Ectodermal cell (in vitro differentiated cells): ENCODE measurements around the gene ERCC5. TPM values are rescaled to one million over a fixed set of nuclear protein-coding genes. Genes with fewer than 3 reads are reported as not detected.

Experiments used
- H3K27ac ChIP-seq: 2 replicates; pipeline ENCODE4 v1.7.0; 2013; ENCODE audit warnings: mild to moderate bottlenecking, low read depth, low read length; ENCODE audit not compliant: insufficient read depth, poor library complexity, severe bottlenecking
- H3K27me3 ChIP-seq: 2 replicates; pipeline ENCODE4 v1.7.0; 2013; ENCODE audit warnings: mild to moderate bottlenecking, low read length; ENCODE audit not compliant: insufficient read depth, control insufficient read depth, poor library complexity, severe bottlenecking
- H3K36me3 ChIP-seq: one replicate; pipeline ENCODE4 v1.7.0; 2013; ENCODE audit warnings: low read length; ENCODE audit not compliant: control insufficient read depth, insufficient read depth
- H3K4me1 ChIP-seq: one replicate; pipeline ENCODE4 v1.7.0; 2013; ENCODE audit warnings: low read length; ENCODE audit not compliant: control insufficient read depth, insufficient read depth
- H3K4me3 ChIP-seq: 2 replicates; pipeline ENCODE4 v1.7.0; 2013; ENCODE audit warnings: low read depth, low read length, control low read depth; ENCODE audit not compliant: insufficient read depth
- H3K9me3 ChIP-seq: 2 replicates; pipeline ENCODE4 v1.7.0; 2013; ENCODE audit warnings: mild to moderate bottlenecking, low read length, moderate library complexity; ENCODE audit not compliant: control insufficient read depth
- WGBS, 2 experiments: methylation state at CpG; one replicate each; pipeline ENCODE4 v1.1.7; 2013; ENCODE audit warnings: missing lambda C conversion rate in 2 of 2; 5-methylcytosine and 5-hydroxymethylcytosine counted together
- polyA plus RNA-seq, 4 experiments: library from polyadenylated mRNA; stranded (reverse); fragments of 50-300 nt; gene quantifications; one replicate each; pipeline ENCODE4 v1.2.3, GENCODE V29; 2013

ERCC5 gene
- 41.9 TPM for polyA plus RNA-seq (2013, experiment 1 of 4)
- polyA plus RNA-seq (2013, experiment 2 of 4), result 38.9 TPM
- 33.5 TPM for polyA plus RNA-seq (2013, experiment 3 of 4)
- 38.1 TPM for polyA plus RNA-seq (2013, experiment 4 of 4)

- no peaks in the 10 kb centered on the region for H3K4me1 ChIP-seq
- no peaks in the 10 kb centered on the region for H3K27me3 ChIP-seq
- H3K36me3 ChIP-seq, result no peaks in the 10 kb centered on the region
- no peaks in the 10 kb centered on the region for H3K9me3 ChIP-seq
- peak within 1 kb of the TSS; percentile 97 for H3K4me3 ChIP-seq
- peak within 1 kb of the TSS; percentile 62 for H3K27ac ChIP-seq
- 0% methylated on average over 49 of the region's 49 CpGs for WGBS, 2 experiments
Measured at GRCh38 chr13:102845630-102846260, at the start of gene ERCC5. Gene ERCC5, plus strand, starts transcription at chr13:102846032. Its CDS starts 235 bp downstream, at chr13:102846267.

DNA sequence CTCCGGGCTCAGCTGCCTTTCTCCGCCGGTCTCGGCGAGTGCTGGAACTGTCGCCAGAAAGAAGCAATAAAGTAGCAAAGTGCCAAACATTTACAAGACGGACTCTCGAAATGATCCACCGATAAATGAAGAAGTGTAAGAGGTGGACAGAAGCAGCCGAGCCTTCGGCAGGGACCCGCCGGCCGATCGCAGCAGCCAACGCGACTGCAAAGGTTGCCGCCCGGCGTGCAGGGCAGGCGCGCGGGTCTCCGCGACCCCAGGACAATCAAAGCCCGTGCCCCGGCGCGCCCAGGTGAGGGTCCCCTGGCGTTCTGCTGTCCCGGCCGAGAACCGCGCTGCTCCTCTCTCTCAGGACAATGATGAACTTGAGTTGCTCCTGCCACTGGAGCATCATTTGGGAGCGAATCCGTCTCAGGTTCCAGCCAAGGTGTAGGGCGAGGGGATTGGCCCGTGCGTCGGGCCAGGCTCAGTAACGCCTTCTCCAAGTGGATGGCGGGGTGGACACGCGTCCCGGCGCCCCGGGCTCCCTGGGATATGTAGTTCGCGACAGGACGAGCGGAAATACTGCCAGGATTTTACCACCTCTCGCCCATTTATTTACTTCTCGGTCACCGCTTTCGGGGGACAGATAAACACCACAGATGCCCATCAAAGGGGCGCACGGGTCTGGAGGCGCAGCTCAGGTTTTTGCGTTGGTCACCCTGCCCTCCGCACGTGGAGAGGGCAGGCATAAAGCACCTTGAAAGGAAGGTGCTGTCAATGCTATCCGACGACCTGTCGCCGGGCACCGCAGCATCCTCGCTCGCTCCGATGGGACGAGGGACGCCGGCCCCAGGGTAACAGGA lies 47.0 kb upstream of the ERCC5 start, which contains the start of the genes BIVM and POGLUT2:
Gene BIVM, plus strand, starts transcription at position 539 of the 845 bp plus-strand sequence. CDS start 8,149 bp downstream, outside the sequence.
Gene POGLUT2, minus strand, starts transcription at position 396 of the 845 bp plus-strand sequence. Its CDS starts 306 bp downstream, at position 90.
- H3K27me3 ChIP-seq, result peaks cover 37% of the 10 kb centered on the region
- peak within 1 kb of the TSS; percentile 72 for H3K4me3 ChIP-seq
- H3K4me1 ChIP-seq, result no peaks in the 10 kb centered on the region
- WGBS, 2 experiments, result 0% methylated on average over 72 of the region's 72 CpGs
- no peaks in the 10 kb centered on the region for H3K36me3 ChIP-seq
- no peak within 1 kb of the TSS for H3K27ac ChIP-seq
- no peaks in the 10 kb centered on the region for H3K9me3 ChIP-seq

DNA sequence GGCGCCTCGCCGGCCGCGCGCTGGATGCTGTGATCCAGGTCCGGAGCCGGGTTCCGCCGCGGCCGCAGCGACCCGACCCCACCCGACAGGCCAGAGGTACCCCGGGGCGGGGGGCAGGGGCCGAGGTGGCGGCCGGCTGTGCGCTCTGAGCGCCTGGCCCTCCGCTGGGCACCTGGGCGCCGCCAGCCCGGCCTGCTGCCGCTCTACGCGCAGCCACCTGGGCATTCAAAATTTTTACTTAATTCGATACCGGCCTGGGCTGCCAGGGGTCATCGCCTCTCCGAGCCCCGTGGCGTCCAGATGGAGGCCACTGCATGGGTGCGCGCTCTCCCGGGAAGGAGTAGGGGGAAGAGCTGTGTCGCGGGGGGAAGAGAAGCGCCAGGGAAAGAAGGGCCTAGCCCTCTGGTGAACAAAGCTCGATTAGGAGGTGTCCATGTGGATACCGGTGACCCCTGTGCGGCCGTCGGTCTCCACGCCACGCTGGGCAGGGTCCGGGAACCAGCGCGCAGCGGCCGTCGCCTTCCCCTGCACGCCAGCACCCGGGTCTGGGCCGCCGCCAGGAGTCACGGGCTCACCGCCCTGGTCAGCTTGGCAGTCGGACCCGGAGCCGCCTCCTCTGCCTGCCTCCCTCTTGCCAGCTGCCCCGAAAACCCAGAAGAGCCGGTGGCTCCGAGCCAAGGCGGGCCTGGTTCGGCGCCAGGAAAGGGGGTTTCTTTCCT lies 46.2 kb upstream of the ERCC5 start:
- Histone ChIP-seq H3K4me3 (peak overlapping the region; percentile 72), H3K9me3 (no peaks in the 10 kb centered on the region), H3K27ac (no peak overlapping the region), H3K27me3 (peaks cover 37% of the 10 kb centered on the region), H3K36me3 (no peaks in the 10 kb centered on the region), H3K4me1 (no peaks in the 10 kb centered on the region)
- WGBS, 2 experiments, result 1 to 2% methylated on average over 69 of the region's 69 CpGs

DNA sequence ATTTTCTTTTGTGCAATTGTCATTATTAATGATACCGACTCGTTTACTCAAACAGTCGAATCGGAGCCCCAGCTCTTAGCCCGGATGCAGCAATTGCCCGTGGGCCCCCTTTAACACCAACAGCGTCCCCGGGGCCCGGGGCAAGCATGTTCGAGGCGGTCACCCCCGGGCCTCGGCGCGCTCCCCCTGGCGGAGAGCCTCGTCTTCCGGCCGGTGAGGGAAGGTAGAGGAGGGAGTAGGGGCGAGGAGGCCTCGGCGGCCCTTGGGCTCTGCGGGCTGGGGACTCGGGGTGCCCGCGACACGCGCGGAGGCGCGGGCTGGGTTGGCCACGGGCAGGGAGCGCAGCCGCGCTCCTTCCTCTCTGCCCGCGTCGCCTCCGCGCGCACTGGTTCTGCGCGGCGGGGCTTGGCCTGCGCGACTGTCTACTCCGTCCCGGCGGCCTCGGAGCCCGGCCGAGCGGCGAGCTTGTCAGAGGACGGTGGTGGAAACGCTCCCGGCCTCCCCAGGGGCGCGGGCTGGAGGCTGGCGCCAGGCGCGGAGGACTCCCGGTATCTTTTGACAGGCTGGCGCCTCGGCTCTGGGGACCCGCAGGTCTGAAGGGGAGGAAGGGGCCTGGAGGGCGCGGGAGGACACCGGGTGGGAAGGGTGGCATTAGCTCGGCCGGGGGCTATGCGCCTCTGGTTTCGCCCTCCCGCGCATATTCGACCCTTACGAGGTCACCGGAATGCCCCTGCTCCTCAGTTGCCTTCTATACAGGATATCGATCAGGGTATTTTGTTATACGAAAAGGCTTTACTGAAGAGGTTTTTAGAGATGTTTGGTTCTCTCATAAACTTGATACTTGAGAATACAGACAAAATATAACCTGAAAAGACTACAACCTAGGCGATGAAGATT lies 45.4 kb upstream of the ERCC5 start:
- Histone ChIP-seq H3K36me3 (no peaks in the 10 kb centered on the region), H3K27ac (no peak overlapping the region), H3K4me3 (peak overlapping the region; percentile 72), H3K27me3 (peaks cover 37% of the 10 kb centered on the region), H3K9me3 (no peaks in the 10 kb centered on the region), H3K4me1 (no peaks in the 10 kb centered on the region)
- 3 to 4% methylated on average over 80 to 81 of the region's 81 CpGs for WGBS, 2 experiments

GRCh38 chr13:102805680-102806079 lies 40.2 kb upstream of the ERCC5 start:
- no peak overlapping the region for H3K27ac ChIP-seq

GRCh38 chr13:102807699-102808098 lies 38.1 kb upstream of the ERCC5 start:
- Histone ChIP-seq H3K27me3 (no peaks in the 10 kb centered on the region), H3K36me3 (no peaks in the 10 kb centered on the region), H3K4me1 (no peaks in the 10 kb centered on the region), H3K9me3 (no peaks in the 10 kb centered on the region), H3K27ac (no peak overlapping the region), H3K4me3 (no peak overlapping the region)
- WGBS, 2 experiments, result 79 to 92% methylated on average over 3 of the region's 3 CpGs

More at GRCh38 chr13:102805680-102806079, 40.2 kb upstream of the ERCC5 start:
- Histone ChIP-seq H3K4me1 (no peaks in the 10 kb centered on the region), H3K27me3 (peaks cover 5% of the 10 kb centered on the region), H3K4me3 (no peak overlapping the region), H3K36me3 (no peaks in the 10 kb centered on the region), H3K9me3 (no peaks in the 10 kb centered on the region)
- WGBS, 2 experiments, result 97 to 100% methylated on average over 1 to 3 of the region's 3 CpGs

- H3K27ac ChIP-seq, result no peak overlapping the region
- no peaks in the 10 kb centered on the region for H3K9me3 ChIP-seq
- no peak overlapping the region for H3K4me3 ChIP-seq
- H3K27me3 ChIP-seq, result no peaks in the 10 kb centered on the region
- H3K4me1 ChIP-seq, result no peaks in the 10 kb centered on the region
- H3K36me3 ChIP-seq, result no peaks in the 10 kb centered on the region
Measured at GRCh38 chr13:102812611-102813287, 33.1 kb upstream of the ERCC5 start.

GRCh38 chr13:102814025-102814607 lies 31.7 kb upstream of the ERCC5 start:
- Histone ChIP-seq H3K4me1 (no peaks in the 10 kb centered on the region), H3K27ac (no peak overlapping the region), H3K36me3 (no peaks in the 10 kb centered on the region), H3K4me3 (no peak overlapping the region), H3K9me3 (no peaks in the 10 kb centered on the region), H3K27me3 (no peaks in the 10 kb centered on the region)
- WGBS, 2 experiments, result 90 to 94% methylated on average over 7 of the region's 7 CpGs
